Prostate gland (tissue), 2 donors: ENCODE data around the gene TRIM10.

Experiments used
- CTCF ChIP-seq, 4 experiments: fragments of 200-600 bp in 2 of 4; fragments of 450-650 bp in 2 of 4; sonication (generic) in 2 of 4; IDR thresholded peaks; 1 replicate in 3 of 4; 2 replicates in 1 of 4; pipeline ENCODE4 v1.5.1; 2016 to 2019; ENCODE audit warnings: antibody characterized with exemption in 4 of 4, mild to moderate bottlenecking in 2 of 4, moderate library complexity in 2 of 4
- POLR2A ChIP-seq: fragments of 450-650 bp; IDR thresholded peaks from one replicate; pipeline ENCODE4 v1.6.1; 2016; ENCODE audit warnings: antibody characterized with exemption, mild to moderate bottlenecking
- POLR2AphosphoS5 ChIP-seq: sonication (generic); formaldehyde crosslinking; IDR thresholded peaks from one replicate; pipeline ENCODE4 v1.6.1; 2017; ENCODE audit warnings: antibody characterized with exemption

- TF ChIP-seq CTCF (IDR thresholded peaks at IDR 0.05) (peak in 1 of 4 experiments; percentile 7), POLR2A (no peak), POLR2AphosphoS5 (peak; percentile 78)
Measured at GRCh38 chr6:30206799-30207618, 46.0 kb upstream of the TRIM10 start.
